Frontal cortex (tissue), 4 donors: ENCODE results near the gene CAB39. TPM values are rescaled to one million over a fixed set of nuclear protein-coding genes. Genes with fewer than 3 reads are reported as not detected.

Experiments used
- DNase-seq, 2 donors: peaks; one replicate each; pipeline ENCODE4 v3.0.0; 2012; ENCODE audit warnings: low spot score in 2 of 2
- FAIRE-seq: peaks from 2 replicates; lab custom pipeline; 2012; peaks lifted over from hg19 to GRCh38; lab: Jason Lieb, UNC
- total RNA-seq: library from RNA; depleted of rRNA; stranded (reverse); fragments of >200 nt; gene quantifications from one replicate; pipeline ENCODE4 v1.2.3, GENCODE V29; 2014
- donor health status: control.
- donor health status: control.
- donor health status: control.

CAB39 gene
- total RNA-seq, 1 donor from 2014 or later, result 165 TPM

DNA sequence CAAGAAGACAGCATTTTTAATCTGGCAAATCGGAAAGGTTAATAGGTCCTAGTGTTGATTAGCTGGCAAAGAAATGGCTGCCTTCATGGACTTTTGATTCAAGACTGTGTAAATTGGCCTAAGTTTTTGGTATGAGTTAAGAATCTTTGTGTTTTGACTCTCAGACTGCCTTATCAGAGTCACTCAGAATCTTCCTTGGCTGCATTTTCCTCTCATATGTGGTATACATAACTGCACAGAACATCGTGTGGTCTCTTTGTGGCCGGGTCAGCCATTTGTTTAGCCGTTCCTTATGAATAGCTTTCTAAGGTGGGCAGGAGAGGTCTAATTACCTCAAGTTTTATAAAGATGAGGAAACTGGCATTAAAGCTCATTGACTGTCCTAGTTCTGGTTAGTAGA, 30.1 kb downstream of the CAB39 start:
- DNase-seq, result no peak
- no peak for FAIRE-seq

DNA sequence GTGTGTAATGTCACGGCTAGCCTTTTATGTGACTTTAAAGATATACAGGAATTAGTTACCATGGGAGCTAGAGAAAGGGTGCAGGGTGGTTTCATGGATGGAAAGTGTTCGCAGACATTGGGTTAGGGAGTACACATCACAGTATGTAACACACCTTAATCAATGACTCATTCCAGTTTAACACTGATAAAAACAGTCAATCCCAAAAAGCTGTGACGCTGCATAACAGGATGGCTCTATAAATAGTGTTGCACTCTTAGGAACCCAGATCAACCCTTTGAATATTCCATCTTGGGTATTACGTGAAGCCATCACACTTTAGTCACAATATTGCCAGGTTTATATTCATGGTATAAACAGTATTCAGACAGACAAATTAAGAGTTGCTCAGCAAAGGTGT, 33.6 kb downstream of the CAB39 start:
- no peak for FAIRE-seq
- DNase-seq, result no peak

DNA sequence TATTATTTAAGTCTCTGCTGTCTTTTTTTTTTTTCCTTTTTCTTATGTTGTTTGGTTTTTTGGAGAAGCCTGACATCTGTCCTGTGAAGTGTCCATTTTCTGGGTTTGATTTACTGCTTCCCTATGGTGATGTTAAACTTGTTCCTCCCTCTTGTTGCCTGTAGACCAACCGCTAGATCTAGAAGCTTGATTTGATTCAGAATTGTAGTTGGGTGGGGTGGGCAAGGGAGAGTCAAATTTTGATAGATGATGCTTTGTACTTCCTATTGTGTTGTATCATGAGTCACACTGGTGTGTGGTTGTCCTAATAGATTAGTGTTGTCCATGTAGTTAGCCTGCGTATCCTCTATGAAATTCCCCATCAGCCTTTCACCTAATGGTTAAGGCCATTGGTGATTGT, 35.4 kb downstream of the CAB39 start:
- no peak for FAIRE-seq

DNA sequence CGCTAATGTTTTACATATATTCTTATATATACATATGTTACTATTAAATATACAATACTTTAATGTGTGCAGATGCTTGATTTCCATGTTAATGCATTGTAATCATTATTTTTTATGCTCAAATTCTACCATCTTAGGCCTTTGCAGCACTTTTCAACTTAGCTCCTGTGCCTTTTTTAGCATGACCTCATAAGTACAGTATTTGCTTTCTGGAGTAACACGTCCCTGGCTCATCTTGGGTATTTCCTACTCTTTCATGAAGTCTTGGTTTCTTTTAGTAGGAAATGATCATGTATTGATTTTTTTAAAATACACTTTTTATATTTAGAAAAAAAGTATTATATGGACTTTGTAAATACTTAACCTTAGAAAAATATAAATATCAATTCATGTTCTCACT, 36.5 kb downstream of the CAB39 start:
- FAIRE-seq (no peak), DNase-seq (no peak)

More for the DNA sequence above, 35.4 kb downstream of the CAB39 start:
- no peak for DNase-seq

DNA sequence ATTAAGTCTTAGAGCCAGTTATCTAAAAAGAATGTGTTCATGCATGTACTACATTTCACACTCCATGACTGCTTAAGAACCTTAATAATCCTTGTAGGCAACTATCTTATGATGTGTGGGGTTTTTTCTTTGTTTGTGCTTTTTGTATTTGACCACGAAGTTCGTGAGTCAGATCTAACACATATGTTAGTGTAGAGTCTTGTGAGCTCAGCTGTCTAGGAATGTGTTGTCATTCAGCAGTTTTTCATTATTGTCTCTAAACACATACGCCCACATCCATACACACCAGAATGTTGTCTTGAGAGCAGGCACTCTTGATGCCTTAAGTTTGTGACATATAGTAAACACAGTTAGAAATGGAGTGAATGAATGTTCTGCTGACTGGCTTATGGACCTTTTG, 38.4 kb downstream of the CAB39 start:
- FAIRE-seq (no peak), DNase-seq (no peak)

DNA sequence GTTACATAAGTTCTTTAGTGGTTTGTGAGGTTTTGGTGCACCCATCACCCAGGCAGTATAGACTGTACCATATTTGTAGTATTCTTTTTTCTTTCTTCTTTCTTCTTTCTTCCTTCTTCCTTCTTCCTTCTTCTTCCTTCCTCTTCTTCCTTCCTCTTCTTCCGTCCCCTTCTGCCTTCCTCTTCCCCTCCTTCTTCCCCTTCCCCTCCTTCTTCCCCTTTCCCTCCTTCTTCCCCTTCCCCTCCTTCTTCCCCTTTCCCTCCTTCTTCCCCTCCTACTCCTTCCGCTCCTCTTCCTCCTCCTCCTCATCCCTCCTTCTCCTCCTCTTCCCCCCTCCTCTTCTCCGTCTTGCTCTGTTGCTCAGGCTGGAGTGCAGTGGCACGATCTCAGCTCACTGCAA, 41.6 kb downstream of the CAB39 start:
- FAIRE-seq (no peak), DNase-seq (no peak)

DNA sequence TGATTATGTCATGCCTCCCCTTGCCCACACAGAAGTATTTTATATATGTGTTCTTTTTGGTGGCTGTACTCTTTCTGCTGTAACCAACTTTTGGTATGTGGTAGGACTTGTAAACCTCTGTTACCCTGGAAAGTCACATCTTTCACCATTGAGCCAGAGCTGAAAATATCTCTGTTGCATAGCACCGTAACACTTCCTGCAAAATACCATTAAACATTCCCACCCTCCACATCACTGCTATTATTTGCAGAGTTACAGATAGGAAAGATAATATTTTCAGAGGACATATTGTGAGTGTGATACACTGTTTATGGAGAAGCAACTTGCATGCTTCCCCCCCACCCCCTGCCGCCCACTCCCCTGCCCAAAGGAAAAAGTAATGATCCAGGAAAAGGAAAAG, 44.8 kb downstream of the CAB39 start:
- DNase-seq, result no peak

DNA sequence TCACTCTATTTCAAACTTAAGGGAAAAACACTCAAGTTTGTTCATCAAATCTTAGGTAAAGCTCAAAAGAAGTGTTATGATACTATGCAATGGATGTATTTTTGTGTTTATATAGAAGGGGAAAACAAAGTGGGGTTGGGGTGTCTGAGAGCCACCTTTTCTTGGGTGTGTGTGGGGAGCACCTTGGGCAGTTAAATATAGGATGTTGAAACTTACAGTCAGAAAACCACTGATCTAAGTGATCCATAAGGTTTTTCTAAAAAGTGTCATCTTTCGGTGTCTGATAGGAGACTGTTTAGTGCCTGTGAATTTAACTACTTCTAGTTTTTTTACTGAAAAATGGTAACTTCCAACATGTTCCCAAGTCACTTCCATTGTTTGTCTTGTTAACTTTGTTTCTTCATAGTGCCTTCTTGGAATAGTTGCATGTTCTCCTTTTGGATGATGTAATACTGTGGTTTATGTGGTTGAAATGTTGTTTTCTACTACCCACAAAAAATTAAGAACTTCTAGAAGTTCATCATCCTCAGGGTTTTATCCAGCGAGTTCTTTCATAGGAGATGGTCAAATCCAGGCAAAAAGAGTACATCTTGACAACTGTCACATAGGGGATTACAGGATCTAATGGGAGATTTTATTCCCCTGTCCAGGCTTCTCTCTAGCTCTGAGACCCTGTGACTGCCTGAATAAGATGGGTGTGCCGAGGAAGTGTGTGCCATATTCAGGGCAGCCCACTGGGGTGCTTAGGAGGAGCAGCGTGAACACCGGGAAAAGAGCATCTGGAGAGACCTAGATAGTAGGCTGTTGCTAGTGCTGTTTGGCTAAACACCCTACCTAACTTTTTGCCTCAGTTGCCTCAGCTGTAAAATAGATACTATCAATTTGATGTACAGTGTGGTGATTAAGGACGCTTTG, 46.2 kb downstream of the CAB39 start:
- DNase-seq (no peak), FAIRE-seq (no peak)

More for the DNA sequence above, 44.8 kb downstream of the CAB39 start:
- FAIRE-seq, result no peak

DNA sequence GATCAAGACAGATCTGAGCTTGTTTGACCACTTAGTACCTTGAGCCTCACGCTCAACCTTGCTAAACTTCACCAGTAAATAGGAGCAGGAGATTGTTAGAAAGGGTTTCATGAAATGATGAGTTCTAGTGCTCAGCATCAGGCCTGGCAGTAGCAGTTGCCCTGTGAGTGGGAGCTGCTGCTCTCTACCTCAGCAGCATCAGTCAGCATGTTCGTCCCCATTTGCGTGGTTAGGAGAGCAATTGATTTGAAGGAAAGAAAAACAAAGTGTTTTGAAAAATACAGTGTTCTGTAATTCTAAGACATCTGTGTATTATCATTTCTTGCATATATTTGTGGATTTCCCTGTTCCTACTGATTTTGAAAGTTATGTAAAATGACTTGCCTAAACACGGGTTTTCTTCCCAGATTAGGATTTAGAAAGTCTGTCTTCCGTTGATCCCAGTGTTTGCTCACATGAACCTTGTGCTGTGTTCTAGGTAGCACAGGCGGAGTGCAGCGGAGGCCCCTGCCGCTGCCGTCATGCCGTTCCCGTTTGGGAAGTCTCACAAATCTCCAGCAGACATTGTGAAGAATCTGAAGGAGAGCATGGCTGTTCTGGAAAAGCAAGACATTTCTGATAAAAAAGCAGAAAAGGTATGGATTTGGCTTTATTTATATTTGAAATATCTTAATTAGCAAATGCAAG, 47.0 kb downstream of the CAB39 start:
- DNase-seq, result no peak
- FAIRE-seq, result no peak

DNA sequence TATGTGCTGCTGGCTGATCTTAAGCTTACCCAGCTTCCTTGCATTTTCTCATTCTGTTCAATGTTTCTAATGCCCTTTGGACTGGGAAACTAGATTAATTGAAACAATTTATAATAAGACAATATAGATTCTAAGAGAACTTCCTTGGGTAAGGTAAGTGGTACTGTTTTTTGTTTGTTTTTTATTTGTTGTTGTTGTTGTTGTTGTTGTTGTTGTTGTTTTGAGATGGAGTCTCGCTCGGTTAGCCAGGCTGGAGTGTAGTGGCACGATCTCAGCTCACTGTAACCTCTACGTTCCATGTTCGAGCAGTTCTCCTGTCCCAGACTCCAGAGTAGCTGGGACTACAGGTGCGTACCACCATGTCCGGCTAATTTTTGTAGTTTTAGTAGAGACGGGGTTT, 49.1 kb downstream of the CAB39 start:
- DNase-seq (no peak), FAIRE-seq (no peak)

DNA sequence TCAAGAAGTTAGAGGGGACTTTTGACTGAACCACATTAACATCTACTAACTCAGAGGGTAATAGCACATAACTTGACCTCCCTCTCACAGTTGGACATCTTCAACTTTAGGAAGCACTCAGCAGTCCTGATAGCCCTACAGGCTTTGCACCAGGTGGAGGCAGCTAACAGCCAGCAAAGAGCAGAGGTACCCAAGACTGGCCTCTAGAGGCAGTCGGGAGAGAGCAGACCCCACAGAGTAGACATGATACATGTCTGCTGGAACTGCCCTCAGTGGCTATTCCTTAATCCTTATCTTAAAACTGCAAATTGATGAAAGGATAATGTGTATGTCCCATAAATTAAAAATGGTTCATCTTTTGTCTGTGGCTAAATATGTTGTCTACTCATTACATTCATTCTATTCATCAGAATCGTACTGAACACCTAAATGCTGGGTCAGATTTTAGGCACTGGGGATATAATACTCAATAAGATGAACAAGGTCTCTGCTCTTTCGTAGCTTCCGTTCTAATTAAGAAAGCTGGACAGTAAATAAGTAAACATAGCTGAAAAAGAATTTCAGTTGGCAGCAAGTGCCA, 49.8 kb downstream of the CAB39 start:
- DNase-seq, result no peak
- no peak for FAIRE-seq

DNA sequence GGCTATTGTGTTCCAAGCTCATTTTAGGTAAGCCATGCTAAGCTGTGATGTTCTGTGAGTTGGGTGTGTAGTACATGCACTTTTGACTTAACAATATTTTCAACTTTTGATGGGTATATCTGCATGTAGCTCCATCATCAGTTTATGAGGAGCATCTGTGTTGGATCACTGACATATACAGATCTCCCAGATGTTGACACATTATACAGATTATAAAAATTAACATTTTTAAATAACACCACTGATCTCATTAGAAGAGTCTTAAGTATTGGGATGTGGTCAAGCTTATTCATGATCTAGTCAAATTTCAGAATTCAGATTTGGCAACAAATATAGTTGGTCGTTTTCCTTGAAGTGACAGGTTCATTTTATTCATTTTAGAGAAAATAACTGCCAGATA, 51.7 kb downstream of the CAB39 start:
- DNase-seq (no peak), FAIRE-seq (no peak)

DNA sequence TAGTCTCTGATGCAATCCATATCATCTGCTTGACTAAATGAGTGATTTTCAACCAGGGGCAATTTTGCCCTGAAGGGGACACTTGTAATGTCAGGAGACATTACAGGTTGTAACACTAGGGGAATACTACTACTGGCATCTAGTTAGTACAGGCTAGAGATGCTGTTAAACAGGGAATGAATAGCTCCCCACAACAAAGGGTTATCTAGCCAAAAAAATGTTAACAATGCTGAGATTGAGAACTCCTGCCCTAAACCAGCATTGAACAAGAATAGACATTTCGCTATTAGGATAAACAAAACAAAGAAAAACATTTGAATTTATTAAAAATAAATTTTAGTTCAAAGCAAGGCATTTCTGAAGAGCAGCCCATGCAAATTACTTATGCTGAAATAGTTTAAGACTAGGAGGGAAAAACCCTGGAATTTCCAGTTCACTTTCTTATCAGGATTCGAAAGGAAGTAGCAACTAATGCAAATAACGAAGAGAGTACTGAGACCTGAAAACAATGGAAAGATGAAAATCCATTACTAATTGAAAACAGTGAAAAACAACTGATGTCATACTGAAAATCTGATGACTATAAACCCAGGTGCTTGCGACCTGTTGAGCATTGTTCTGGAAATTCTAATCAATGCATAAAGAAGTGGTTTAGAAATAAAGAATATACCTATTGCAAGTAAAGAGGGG, 53.1 kb downstream of the CAB39 start:
- FAIRE-seq (no peak), DNase-seq (no peak)

DNA sequence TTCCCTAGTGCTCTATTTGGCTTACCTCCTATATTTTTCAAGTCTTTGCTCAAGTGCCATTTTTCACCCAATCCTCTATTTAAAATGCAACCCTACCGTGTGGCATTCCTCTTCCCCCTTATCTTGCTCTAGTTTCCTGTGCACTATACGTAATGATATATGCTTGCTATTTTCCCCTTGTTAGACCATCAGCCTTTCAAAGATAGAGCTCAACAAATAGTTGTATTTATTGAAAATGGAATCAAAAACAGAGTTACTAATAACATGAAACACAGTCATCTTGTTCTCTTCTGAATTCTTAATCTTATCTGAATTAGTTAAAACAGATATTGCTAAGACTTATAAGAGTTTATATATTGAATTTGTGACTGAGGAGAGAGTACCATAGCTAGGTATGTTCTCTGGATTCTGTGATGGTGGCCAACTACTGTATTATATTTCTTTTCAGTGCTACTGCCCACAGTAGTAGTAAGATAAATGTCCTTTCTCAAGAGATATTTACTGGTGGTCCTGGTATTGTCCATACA, 55.3 kb downstream of the CAB39 start:
- DNase-seq (no peak), FAIRE-seq (no peak)

DNA sequence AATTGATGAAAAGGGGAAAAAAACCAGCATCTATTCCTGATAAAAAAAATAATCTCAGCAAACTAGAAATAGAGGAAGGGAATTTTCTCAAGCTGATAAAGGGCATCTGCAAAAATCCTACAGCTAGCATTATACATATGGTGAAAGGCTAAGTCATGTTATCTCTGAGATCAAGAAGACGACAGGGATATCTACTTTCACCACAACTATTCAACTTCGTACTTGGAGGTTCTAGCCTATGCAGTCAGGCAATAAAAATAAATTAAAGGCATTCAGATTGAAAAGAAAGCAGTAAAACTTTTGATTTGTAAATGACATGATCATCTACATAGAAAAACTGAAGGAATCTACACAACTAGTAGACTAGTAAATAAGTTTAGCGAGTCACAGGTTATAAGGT, 58.2 kb downstream of the CAB39 start:
- DNase-seq, result no peak
- no peak for FAIRE-seq

DNA sequence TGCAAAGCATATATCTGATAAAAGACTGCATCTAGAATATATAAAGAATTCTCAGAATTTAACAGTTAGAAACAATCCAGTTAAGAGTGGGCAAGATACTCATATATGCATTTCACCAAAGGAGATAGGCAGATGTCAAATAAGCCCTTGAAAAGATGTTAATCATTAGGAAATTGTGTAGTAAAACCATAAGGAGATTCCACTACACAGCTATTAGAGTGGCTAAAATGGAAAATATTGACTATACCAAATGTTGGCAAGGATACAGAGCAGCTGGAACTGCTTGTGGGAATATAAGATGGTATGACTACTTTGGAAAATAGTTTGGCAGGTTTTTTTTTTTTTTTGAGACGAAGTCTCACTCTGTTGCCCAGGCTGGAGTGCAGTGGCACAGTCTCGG, 59.5 kb downstream of the CAB39 start:
- no peak for FAIRE-seq
- no peak for DNase-seq

DNA sequence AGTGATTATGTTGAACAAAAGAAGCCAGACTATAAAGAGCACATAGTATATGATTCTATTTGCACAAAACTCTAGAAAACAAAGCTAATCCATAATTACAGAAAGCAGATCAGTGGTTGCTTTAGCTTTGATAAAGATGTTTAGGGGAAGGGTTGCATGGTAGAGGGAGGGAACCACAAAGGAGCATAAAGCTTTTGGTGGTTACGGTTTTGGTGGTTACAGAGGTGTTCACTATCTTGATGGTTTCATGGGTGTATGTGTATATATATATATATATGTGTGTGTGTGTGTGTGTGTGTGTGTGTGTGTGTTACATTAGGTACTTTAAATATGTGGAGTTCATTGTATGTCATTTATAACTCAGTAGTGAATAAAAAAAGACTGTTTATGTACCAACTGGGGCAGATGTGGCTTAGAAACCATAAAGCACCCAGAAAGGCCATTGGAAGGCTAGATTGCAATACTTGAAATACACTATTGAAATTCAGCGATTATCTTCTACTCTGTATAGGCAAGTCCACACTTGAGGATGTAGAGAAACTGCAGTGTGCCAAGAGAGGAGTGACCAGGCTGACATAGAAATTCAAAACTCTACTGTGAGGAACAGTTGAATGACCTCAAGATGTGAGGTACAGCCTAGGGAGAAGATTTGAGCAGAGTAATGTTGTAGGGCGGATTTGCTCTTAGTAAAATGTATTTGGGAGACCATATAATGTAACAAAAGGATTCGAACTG, 60.6 kb downstream of the CAB39 start:
- DNase-seq (no peak), FAIRE-seq (no peak)

DNA sequence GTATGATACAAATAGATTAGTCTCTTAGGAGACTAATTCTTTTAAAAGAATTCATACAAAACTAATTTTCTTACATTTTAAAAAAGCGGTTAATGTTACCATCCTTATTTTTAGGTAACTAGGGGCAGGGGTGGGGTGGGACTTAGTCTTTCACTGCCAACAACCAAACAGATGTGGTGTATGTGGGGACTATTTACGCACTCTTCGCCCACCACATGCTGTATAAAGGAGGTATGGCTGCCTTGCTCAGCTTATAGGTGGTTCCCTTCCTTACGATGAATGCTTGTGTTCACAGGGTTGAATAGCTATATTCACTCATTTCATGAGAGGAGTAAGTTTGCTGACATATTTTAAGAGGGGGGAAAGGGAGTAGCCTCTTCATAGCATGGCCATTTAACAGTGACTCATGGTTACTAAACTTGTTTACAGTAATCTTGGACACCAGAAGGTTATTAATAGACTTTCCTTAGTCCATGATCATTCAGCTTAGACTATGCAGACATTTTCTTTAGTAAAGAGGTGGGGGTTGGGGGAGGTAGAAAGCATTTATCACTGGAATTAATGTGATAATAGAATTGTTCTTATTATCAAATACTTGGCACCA, 61.8 kb downstream of the CAB39 start:
- no peak for FAIRE-seq
- no peak for DNase-seq

DNA sequence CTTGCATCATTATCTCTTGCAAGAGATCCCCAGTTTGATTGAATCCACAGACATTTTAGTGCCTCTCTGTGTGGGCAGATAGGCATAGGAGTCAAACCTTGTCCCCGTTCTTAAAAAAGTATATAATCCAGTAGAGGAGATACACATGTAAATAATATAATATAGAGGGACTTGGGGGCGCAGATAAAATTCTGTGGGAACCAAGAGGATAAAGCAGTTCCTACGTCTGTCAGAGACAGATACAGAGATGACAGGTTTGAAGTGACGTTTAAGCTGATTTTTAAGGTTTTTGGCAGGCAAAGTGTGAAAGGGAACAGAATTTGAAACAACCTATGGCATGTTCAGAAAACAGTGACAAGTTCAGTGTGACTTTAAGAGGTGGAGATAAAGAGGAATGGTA, 63.1 kb downstream of the CAB39 start:
- DNase-seq (no peak), FAIRE-seq (no peak)
